Ureter (tissue), 1 donor: ENCODE results near the gene CALHM5. TPM values are rescaled to one million over a fixed set of nuclear protein-coding genes. Genes with fewer than 3 reads are reported as not detected.

Experiments used
- DNase-seq: peaks from one replicate; pipeline ENCODE4 v3.0.0-alpha.2; 2020; ENCODE audit warnings: low spot score
- total RNA-seq: library from RNA; stranded (reverse); gene quantifications from one replicate; pipeline ENCODE4 v1.2.4, GENCODE V29; 2023
- donor health status: DM: yes; HTN: yes; CAD: no.

Gene CALHM5
- total RNA-seq, 1 donor from 2014 or later: 1.7 TPM

- no peak for DNase-seq
These were observed 2.9 kb upstream of the CALHM5 start for GRCh38 chr6:116508527-116508926.

GRCh38 chr6:116512111-116512559 lies 696 bp downstream of the CALHM5 start:
- DNase-seq: no peak

GRCh38 chr6:116512734-116513133 lies 1.3 kb downstream of the CALHM5 start:
- no peak for DNase-seq

DNA sequence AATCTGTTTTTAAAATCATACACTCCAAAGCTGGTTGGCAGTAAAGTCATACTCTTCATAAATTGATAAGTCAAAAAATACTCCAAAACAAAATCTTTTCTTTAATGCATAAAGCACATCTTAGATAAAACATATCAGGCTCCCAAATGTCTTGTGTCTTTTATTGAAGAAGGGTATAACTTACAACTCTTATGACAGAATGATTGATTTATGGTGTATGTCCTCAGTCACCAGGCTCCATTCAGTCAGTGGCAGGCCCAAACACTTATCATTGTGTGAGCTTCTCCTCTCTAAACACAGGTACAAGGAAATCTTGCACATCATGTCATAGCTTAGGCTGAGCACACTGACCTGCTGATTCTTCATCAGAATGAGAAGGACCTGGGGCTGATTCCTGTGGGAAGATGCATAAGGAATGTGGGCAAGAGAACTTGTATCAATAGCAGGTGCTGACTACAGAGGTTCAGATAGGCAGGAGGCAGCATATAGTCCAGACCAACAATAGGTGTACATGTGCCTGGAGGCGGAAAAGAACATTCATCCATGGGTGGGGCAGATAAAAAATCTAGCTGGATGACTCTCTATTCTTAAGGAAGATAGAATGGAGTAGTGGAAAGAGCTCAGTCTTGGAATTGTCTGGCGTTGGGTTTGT lies 1.9 kb downstream of the CALHM5 start:
- no peak for DNase-seq

- DNase-seq: no peak
These were observed 2.7 kb downstream of the CALHM5 start for GRCh38 chr6:116514111-116514510.

DNA sequence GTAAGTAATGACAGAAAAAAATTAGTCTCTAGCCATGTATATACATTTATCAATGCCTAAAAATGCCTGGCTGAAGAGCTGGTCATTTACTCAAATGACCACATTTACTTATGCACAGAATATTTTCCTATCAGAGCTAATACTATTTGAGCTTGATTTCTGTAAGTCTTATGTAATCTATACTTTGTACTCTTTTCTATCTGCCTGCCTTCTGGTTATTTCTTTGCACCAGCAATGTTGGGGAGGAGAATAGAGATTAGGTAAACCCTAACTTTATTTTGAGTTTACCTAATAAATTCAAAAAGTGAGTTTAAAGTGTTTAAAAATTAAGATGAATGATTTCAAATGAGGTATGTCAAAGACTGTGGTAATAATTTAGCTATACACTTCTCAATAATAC lies 3.7 kb downstream of the CALHM5 start:
- DNase-seq: no peak

DNA sequence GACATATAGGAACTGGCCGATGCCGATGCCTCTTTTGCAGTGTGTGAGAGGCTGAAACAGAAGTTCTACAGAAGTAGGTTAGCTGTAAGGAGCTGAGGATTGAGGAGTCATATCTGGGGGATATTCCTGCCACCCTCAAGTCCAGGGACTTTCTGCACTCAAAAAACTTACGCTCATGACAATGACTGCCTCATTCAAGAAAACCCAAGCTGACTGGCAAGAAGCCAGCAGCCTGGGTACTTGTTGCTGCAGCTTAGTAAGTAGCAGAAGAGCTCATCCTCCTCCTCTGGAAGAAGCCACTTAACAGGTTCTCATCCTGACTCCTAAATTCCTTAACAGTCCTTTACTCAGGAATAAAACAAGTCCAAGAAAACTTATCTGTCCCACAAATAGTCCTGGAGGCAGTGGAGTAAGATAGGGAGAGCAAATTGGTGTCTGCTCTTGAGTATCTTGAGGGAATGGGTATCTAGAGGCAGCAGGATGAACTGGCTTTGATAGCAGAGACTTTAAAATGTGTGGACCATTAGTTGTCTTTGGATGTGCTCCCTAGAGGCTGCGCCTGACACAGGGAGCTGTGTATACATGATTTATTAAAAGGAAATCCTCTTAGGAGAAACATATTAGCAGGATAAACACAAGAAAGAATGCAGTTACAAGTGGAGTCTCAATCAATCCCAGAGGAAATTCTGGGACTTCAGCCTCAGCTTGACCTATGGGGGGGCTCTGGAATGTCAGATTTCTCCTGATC lies 7.4 kb downstream of the CALHM5 start:
- DNase-seq: no peak

DNA sequence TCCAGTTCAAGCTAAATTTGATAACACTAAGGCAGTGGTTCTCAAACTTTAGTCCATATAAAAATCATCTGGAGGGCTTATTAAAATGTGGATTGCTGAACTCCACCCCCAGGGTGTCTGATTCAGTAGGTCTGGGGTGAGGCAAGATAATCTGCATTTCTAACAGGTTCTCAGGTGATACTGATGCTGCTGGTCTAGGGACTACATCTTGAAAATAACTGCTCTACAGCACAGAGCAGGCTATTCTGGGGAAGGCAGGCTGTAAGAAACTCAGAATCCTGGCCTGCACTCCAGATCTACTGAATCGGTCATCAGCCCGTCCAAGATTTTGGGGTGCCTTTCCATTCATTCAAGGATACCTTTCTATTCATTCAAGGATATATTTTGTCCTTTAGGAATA lies 11.5 kb downstream of the CALHM5 start:
- no peak for DNase-seq

DNA sequence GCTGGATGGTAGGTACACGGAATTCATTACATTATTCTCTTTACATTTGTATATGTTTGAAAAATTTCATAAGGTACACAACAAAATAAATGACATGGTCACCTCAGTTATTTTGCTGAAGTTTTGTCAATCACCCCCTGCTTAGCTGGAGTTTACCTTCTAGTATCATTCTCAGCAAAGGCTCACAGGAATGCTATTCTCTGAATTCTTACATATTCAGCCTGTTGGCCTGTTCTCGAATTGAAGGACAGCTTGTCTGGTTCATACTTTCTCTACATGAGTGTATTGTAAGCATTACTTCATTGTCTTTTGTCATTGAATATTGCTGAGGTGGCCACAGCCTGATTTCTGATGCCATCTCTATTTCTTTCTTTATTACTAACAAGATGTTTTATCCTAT lies 12.8 kb downstream of the CALHM5 start:
- no peak for DNase-seq

DNA sequence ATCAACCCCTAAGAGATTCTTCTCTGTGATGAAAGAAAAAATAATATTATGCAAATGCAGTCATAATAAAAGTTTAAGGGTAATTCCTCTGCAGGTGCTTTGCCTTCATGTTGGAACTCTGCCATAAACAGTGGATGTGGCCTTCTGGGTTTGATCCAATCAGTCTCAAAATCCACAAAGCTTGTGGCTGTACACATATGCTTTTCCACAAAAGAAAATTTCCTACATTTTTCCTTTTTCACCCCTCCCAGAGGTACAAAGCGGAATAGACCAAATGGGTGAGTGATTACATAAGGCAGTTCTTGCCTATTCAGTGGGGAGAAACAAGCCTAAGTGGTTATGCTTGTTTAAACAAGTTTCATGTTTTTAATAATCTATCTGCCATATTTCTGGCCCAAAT lies 16.7 kb downstream of the CALHM5 start:
- DNase-seq: no peak

- DNase-seq: no peak
These were observed 17.3 kb downstream of the CALHM5 start for GRCh38 chr6:116528780-116529179.

DNA sequence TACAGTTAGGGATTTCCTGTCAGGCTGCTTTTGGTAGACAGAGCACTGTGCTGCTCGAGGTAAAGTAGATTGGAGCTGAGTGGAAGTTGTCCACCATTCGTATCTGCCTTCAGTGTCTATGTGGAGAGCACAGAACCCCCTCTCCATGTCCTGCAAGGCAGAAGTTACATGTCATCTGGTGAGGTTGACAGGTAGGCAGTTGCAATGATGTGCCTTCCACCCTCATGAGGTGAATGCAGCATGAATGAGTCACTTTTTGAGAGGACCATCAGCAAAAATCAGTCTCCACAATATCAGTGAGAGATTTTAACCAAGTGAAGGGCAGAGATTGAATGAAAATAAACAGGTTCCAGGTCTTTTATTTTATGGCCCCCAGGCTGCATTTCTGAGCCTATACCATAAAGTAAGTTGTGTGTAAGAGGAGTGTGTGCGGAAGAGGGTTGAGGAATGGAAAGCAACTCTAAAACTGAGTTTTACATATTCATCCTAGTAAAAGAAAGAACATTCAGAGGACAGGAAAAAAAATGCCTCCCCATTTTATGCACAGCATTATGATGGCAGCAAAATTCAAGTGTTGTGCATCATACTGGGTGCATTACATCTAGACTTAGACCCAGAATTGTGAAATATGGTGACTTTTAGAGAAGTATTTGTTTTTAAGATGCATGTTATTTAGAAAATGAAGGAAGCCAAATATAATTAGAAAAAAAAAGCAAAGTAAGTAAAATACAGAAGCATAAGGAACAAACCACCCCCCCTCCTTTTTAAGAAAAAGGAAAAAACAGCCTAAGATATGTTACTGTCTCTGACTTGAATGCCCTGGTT lies 18.2 kb downstream of the CALHM5 start:
- DNase-seq: no peak

- DNase-seq: no peak
These were observed 19.0 kb downstream of the CALHM5 start for GRCh38 chr6:116530436-116530835.

GRCh38 chr6:116531675-116532570 lies 20.5 kb downstream of the CALHM5 start:
- DNase-seq: peak; percentile 65

DNA sequence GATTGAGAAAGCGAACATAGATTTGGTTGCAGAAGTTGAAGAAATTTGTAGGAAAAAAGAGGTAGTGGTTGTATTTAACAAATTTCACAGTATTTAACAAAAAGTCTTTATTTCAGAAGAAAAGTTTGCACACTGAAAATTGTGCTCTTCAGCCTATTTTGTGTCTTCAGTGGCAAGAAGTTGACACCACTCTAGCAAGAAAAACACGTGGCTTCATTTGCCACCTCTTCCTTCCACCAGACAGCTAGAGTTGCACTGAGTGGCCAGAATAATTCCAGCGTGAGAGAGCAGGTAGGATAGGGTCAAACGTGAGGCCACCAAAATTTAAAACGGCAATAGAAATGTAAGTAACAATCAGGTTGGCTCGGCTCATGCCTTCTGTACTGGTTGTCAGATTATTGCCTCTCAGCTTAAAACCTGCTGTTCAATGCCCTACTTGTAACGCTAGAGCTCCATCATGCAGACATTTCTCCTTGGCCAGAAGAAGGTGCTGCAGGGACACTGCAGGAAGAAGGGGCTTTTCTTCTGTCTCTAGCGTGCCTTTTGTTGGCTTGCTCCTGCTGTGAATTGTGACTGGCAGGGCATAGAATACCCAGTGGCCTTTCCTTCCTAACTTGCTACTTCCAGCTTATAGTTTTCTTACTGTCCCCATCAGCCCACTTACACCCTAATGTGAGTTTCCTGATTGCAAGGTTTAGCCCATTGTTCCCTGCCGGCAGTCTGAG lies 22.0 kb downstream of the CALHM5 start:
- DNase-seq: no peak

DNA sequence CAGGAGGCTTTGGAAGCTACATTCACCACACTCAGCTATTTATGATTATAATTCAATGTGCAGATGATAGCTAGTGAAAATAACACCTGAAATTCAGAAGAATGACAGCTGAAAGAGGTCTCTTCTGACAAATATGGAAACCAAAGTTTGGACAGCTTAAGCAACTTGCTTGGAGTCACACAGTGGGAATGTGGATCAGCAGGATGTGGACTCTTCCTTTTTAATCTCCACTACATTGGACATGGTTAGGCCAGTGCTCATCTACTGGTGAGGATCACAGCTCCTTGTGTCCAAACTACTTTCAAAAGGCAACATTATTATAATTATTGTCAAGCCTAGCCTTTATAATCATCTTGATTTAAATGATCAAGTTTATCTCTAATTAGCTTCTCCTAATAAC lies 23.7 kb downstream of the CALHM5 start:
- DNase-seq: no peak

- no peak for DNase-seq
These were observed 24.8 kb downstream of the CALHM5 start for GRCh38 chr6:116536216-116536621.

- DNase-seq: no peak
These were observed 31.0 kb downstream of the CALHM5 start for GRCh38 chr6:116542426-116542825.

DNA sequence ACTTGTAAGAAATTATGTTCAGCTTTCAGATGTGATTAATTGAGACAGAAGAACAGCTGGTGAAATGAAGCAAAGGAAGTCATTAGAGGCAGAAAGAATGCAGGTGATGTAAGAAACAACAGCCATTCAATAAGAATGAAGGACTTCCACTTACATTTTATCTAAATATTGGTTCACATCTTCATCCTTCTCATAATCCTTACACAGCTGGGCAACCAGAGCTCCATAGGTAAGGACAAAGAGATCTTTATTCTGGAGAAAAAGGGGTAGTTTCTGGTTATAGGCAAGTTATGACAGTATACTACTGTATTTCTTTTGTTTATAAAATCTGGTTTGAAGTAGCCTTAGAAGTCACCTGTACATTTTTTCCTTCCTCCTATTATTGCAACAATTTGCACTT lies 31.7 kb downstream of the CALHM5 start:
- no peak for DNase-seq

- no peak for DNase-seq
These were observed 34.2 kb downstream of the CALHM5 start, which contains the start of gene TRAPPC3L for GRCh38 chr6:116545651-116546050. Gene TRAPPC3L, minus strand, starts transcription at chr6:116545684. Its CDS starts 170 bp downstream, at chr6:116545514.

DNA sequence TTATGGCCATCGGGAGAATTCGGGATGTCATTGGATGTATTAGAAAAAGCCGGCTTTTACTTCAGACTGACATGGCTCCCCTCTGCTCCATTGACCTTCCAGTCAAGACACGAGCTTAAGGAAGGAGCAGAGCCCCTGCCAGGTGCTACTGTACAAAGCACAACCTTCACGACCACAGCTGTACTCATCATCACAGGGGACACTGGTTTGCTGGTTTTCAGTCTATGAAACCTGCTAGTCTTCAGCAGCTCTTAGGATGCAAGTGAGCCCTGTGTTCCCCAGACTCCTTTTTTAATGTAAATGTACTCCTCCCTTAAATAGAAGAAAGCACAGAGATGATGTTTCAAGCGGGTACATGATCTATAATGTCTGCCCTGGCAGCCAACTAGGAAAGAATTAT lies 35.9 kb downstream of the CALHM5 start:
- no peak for DNase-seq
